GM18508 (cell line): Measurements from ENCODE around the gene ADCYAP1R1.

Source experiments
- ATAC-seq: cut with Tn5 transposase; IDR thresholded peaks from one replicate; pipeline ENCODE4 v1.9.1; 2021; ENCODE audit warnings: moderate number of reproducible peaks; ENCODE audit not compliant: insufficient read depth, unreplicated experiment

ADCYAP1R1 gene

GRCh38 chr7:31065840-31066239, 13.7 kb downstream of the ADCYAP1R1 start:
- ATAC-seq = no peak

DNA sequence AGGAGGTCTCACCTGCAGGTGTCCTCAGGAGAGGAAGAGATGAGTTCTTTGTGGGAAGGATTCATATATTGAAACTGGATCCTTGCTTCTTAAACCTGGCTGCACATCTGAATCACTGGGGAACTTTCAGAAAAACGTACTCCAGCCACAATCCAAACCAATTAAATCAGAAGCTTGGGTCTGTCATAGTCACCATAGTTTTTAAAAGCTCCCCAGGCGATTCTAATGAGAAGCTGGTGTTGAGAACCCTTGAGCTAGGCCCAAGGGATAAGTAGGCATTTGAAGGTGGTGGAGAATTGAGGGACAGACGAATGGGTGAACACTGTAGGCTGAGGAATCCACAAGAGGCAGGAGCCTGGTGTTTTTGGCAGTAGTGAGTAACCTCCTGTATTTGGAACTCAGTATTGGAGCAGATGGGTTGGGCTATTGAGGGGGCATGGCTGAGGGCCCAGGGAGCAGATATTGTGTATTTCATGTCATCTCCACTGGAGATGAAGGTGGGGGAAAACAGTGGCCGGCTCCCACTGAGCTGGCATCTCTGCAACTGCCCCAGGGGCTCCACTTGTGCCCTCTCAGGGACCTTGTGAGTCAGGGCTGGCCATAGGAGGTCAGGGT, 14.5 kb downstream of the ADCYAP1R1 start:
- no peak for ATAC-seq

- ATAC-seq = no peak
Measured at GRCh38 chr7:31067491-31067890, 15.4 kb downstream of the ADCYAP1R1 start.

GRCh38 chr7:31068006-31068675, 16.0 kb downstream of the ADCYAP1R1 start:
- ATAC-seq = no peak

DNA sequence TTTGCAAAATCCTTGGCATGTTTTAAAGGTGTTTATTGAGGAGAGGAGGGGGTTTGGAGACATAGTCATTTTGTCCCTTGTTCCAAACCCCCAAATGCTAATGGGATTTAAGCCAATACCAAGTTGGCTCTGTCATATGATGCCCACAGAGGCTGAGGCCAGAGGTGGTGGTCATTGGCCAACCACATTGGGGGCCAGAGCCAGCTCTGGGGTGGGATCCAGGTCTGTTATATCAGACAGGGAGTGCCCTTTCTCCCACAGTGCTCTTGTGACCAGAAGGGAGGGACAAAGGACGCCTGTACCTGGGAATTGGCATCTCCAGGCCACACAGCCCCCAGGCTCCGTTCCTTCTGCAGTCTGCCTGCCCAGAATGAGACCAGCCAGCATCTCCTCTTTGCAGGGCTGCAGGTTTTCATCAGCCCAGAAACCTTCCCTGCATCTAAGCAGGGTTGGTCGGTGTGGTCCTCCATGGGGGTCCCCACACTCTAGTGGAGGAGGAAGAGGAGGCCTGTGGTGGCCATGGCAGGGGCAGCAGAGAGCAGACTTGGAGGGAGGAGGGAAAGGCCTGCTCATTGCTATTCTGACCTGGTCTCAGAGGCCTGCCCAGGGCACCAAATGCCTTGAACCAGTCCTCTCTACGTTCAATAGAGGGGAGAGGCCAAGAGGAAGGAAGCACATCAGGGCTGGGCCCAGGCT, 17.9 kb downstream of the ADCYAP1R1 start:
- ATAC-seq = no peak

- ATAC-seq = no peak
Measured at GRCh38 chr7:31070991-31071644, 19.0 kb downstream of the ADCYAP1R1 start.

DNA sequence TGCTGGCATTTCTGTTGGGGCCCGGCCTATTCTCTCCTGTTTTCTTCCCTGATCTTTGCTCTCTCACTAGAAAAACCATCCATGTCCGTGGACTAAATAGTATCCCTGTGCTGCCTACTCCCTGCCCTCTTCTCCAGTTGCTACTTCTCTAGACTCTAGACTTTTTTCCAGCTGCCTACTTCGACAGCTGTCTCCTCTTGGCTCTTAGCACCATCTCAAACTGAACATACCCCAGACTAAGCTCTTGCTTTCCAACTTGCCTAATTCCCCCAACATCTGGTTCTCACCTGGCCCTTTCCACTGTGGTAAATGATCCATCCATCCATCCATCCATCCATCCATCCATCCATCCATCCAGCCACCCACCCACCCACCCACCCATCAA, 19.5 kb downstream of the ADCYAP1R1 start:
- ATAC-seq = no peak

DNA sequence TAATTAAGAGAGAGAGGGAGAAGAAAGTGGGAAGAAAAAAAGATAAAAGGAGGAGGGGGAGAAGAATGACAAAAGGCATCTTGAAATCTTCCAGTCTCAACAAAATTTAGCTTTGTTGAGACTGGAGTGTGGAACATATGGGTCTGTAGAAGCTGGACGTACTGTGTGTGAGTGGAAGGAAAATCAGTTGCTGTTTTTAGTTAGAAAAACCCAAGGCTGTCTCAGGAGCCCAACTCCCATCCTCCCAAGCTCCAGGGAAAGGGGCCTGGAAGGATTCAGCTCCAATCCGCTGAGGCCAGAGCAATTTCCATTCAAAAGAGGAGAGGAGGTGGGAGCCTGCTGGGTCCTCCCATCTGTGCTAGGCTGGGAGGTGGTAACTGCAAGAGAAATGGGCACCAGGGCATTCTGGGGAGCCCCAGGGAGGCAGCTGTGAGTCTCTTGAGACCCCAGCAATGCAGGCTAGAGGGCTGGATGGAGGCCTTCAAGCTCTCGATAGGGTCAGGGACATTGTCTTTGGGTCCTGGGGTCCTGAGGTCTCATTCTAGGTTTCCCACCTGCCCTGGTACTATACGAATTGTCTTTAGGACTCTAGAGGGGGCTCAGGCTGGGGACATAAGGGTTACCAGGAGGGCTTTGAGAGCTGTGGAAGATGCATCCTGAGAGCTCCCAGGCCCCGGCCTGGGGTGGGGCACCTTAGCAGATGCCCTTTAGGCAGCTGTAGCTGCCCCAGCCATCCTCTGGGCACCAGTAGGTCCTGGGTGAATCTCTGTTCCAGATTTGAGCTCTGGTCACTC, 21.4 kb downstream of the ADCYAP1R1 start:
- no peak for ATAC-seq

GRCh38 chr7:31074120-31074383, 21.9 kb downstream of the ADCYAP1R1 start:
- no peak for ATAC-seq

DNA sequence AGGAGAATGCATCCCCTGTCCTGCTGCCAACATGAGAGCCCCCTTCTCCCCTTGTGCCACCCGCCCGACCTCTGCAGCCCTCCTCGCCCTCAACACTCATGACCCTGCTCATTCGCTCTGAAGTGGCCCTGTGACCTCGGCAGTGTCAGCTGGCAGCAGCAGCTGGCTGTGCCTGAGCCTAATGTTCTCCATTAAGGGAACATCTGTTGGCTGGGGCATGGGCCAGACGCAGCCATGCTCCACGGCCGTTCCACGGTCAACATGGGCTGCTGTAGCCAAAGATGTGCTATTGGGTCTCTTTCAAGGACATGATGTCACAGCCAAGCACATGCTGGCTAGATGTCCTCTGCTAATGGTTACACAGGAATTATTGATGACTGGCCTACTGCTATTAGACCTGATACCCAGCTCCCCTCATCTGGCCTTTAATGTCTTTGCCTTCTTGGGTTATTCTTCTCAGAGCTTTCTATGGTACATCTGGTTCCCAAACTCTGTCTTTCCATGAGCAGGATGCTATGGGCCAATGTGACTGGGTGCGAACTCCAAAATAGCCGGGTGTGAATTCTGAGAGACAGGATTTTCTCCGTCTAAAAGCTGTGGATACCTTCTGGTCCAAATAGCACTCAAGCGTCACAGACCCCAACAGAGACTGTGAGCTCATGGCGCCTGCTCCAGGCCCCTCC, 22.4 kb downstream of the ADCYAP1R1 start:
- no peak for ATAC-seq

DNA sequence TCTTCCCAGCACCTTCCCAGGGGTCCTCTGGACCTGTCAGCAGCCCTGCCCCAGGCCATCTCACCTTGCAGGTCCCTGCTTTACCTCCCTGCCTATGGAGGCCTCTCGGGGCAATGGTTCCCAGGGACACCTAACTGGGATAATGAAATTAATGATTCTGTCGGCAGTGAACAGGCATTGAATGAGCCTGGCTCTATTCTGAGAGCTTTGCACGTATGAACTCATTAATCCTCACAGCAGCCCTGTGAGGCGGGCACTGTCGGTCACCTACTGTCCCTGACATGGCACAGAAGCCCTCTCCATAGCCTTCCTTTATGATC, 22.9 kb downstream of the ADCYAP1R1 start:
- no peak for ATAC-seq

DNA sequence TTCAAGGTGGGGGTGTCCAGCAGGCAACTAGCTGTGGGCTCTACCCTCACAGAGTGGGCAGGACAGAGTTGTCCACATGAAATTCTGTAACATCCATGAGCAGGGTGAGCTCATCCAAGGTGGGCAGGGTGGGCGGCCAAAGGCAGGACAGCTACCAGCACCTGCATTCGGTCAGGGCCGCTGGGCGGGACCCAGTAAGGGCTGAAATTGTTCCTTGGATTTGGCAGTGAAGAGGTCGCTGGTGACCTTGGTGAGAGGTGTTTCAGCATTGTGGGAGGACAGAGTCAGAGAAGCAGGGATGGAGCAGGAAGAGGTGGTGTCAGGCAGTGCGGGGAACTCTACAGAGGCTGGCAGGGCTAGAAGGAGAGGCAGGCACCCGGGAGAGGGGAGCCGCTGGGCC, 23.9 kb downstream of the ADCYAP1R1 start:
- no peak for ATAC-seq

- no peak for ATAC-seq
Measured at GRCh38 chr7:31076641-31077310, 24.7 kb downstream of the ADCYAP1R1 start.

DNA sequence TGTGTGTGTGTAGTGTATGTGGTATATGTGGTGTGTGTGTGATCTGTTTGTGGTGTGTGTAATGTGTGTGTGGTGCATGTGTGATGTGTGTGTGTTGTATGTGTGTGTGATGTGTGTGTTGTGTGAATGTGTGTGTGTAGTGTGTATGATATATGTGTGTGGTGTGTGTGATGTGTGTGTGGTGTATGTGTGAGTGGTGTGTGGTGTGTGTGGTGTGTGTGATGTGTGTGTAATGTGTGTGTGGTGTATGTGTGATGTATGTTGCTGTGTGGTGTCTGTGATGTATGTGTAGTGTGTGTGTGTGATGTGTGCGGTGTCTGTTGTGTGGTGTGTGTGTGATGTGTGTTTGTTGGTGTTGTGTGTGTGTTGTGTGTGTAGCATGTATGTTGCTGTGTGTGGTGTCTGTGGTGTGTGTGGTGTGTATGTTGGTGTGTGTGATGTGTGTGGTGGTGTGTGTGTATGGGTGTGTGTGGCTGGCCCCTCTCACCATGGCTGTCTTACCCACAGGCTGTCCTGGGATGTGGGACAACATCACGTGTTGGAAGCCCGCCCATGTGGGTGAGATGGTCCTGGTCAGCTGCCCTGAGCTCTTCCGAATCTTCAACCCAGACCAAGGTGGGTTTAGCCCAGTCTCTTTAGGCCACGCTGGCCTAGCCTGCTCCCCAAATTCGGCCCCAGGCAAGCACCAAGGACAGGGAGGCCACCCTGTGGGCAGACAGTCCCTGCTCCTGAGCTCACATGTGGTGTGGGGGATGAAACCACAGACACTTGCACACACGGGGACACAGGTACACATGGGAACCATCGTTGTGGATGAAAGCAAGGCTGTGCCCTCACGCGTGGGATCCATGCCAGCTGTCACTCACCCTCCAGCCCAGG, 25.6 kb downstream of the ADCYAP1R1 start:
- ATAC-seq = no peak

- ATAC-seq = no peak
Measured at GRCh38 chr7:31078363-31078990, 26.4 kb downstream of the ADCYAP1R1 start.

DNA sequence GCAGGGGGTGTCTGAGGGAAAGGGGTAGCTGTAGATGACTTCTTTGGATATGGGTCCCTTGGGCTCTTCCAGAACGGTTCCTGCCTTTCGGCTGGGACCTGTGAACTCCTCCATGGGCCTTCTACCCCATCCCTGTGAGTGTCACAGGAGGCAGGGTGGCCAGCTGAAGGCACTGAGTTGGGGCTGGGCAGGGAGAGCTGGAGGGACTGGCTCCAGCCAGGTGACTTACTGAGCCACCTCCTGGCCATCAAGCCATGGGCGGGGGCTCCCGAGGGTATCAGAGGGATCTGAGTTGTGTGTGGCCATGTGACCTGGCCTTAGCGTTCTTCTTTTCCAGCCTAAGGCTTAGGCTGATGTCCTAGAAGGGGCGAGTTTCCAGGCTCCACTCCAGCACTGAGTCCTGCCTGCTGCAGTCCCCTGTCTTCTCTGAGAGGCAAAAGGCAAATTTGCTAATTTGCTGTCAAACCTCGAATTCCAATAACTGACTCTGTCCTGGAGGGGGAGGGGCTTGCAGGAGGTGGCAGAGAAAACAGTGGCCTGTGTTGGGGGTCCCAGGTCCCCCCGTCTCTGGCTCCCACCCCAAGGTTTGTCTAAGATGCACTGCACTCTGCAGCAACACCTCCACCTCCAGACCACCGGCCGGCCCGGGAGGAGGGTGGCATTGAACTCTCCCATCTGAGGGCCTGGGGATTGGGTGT, 27.2 kb downstream of the ADCYAP1R1 start:
- no peak for ATAC-seq

DNA sequence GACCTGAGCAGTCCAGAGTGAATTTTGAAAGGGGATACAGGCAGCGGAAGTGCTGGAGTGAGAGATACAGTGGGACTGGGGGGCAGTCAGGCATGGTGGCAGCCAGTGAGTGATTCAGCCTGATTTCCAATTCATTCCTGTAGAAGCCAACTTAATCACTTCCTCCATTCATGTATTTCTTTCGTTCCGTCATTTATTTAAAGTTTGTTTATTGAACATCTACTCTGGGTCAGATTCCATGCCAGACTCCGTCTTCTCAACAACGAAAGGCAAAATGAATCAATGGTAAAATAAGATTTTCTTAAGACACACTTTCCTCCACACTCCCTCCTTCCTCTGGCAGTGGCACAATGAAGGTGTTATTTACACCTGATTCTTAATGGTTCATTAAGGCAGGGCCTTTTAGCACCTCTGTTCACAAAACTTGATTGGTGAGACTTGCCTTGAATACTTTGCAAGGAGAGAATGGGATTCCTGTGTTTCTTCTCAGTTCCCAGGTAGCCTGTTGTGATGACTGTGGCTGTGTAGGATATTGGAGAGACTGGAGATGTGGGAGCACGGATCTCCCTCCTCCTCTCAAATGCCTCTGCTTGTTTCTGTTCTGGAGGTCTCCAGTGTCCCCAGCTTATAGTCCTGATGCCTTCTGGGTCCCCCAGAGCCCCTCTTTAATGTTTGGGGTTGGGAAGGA, 27.9 kb downstream of the ADCYAP1R1 start:
- no peak for ATAC-seq
